IPS-20b (cell line): ENCODE measurements around the gene PTPRN2.
"Not testable (repeated sequence)": the region's sequence is repeated elsewhere in the genome, so short reads cannot be mapped to it uniquely, and the experiment has no call there.

Experiments used
- H3K27ac ChIP-seq: one replicate; pipeline ENCODE4 v1.5.1; 2013; ENCODE audit warnings: low read length
- H3K27me3 ChIP-seq: 2 replicates; pipeline ENCODE4 v1.6.1; 2013; ENCODE audit warnings: mild to moderate bottlenecking, low read length, inconsistent platforms; ENCODE audit not compliant: insufficient read depth
- H3K36me3 ChIP-seq: 2 replicates; pipeline ENCODE4 v1.6.1; 2013; ENCODE audit warnings: low read depth, mild to moderate bottlenecking, inconsistent platforms, low read length, moderate library complexity; ENCODE audit not compliant: insufficient read depth
- H3K4me1 ChIP-seq: 2 replicates; pipeline ENCODE4 v1.6.1; 2013; ENCODE audit warnings: mild to moderate bottlenecking, control low read depth, inconsistent platforms, low read length, moderate library complexity; ENCODE audit not compliant: insufficient read depth
- H3K4me3 ChIP-seq: 2 replicates; pipeline ENCODE4 v1.5.1; 2013; ENCODE audit warnings: mild to moderate bottlenecking, low read length, inconsistent platforms
- H3K9ac ChIP-seq: 2 replicates; pipeline ENCODE4 v1.6.1; 2013; ENCODE audit warnings: low read depth, mild to moderate bottlenecking, inconsistent platforms, low read length, moderate library complexity
- H3K9me3 ChIP-seq: 2 replicates; pipeline ENCODE4 v1.6.1; 2013; ENCODE audit warnings: mild to moderate bottlenecking, low read depth, low read length, inconsistent platforms; ENCODE audit not compliant: insufficient read depth

Gene PTPRN2

DNA sequence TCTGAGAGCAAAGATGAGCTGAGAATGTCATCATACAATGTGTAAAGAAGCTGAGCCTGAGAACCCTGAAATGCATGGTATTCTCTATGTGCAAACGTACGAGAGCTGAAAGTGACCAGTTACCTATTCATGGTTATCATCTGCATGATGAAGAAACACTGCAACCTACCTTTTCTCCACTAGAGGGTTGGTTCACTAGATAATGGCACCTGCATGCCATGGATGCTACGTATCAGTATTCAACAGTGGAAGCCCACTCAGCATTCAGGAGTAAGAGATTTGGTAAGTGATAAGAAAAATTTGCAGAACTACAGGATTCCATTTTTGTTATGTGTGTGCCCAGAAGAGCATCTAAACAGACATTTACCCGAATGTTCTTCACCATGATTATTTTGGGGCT lies 145.4 kb downstream of the PTPRN2 start:
- H3K9me3 ChIP-seq = peaks cover 5% of the 10 kb centered on the region
- H3K4me3 ChIP-seq = no peak overlapping the region
- no peaks in the 10 kb centered on the region for H3K36me3 ChIP-seq
- H3K27me3 ChIP-seq = no peaks in the 10 kb centered on the region
- no peak overlapping the region for H3K27ac ChIP-seq
- no peak overlapping the region for H3K9ac ChIP-seq
- H3K4me1 ChIP-seq = no peaks in the 10 kb centered on the region; the same call in 1 of the 2 replicates

DNA sequence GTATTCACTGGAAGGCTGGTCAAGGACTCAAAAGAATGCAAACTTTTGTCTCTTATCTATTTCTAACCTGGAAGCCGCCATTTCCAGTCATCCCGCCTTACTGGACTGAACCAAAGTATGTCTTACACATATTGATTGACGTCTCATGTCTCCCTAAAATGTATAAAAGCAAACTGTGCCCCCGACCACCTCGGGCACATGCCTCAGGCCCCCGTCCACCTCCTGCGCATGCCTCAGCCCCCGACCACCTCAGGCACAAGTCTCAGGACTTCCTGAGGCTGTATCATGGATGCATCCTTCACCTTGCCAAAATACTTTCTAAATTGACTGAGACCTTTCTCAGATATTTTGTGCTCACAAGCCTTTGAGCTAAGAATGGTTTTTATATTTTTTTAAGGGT lies 148.6 kb downstream of the PTPRN2 start:
- H3K27me3 ChIP-seq = no peaks in the 10 kb centered on the region
- peaks cover 11% of the 10 kb centered on the region for H3K9me3 ChIP-seq
- H3K36me3 ChIP-seq = no peaks in the 10 kb centered on the region
- no peak overlapping the region for H3K4me3 ChIP-seq
- no peaks in the 10 kb centered on the region; the same call in 1 of the 2 replicates for H3K4me1 ChIP-seq
- H3K27ac ChIP-seq = no peak overlapping the region
- H3K9ac ChIP-seq = no peak overlapping the region

DNA sequence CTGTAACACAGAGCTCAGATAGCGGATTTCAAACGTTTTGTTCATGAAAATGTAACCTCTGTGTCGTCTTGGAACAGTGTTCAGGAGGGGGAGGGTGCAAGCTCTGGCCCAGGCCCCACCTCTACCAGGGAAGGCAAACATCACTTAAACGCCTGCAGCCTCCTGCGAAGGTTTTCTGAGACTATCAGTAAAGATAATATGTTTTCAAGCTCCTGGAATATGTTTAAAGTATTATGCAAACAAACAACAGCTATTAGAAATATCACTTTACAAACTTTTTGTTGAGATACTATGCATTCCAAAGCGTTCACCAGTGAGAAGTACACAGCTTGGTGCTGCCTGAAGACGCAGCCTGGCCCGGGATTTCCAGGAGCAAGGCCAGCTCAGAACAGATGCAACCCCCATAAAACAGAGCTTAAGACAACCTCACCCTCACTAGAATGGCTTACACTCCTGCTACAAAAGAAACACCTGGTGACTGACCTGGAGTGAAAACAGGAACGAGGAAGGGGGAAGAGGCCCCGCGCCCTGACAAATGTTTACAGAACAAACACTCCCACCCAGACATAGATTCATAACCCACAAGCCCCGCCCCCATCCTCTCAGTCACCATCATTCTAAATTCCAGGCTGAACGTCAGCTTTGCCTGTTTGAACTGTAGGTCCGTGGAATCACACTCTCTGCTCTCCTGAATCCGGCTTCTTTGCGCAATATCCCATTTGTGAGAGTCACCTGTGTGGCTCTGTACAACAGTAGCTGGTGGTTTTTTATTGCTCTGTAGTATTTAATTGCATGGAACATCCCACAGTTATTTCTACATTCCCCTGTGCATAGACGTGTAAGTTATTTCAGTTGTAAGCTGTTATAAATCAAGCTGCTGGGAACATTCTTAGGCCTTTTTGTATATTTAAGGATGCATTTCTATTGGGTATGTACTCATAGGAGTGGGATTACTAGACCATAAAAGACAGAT lies 155.0 kb downstream of the PTPRN2 start:
- H3K36me3 ChIP-seq = no peaks in the 10 kb centered on the region
- no peaks in the 10 kb centered on the region for H3K27me3 ChIP-seq
- H3K4me3 ChIP-seq = no peak overlapping the region
- H3K9me3 ChIP-seq = peaks cover 9% of the 10 kb centered on the region
- no peak overlapping the region for H3K9ac ChIP-seq
- no peak overlapping the region for H3K27ac ChIP-seq
- no peaks in the 10 kb centered on the region for H3K4me1 ChIP-seq

DNA sequence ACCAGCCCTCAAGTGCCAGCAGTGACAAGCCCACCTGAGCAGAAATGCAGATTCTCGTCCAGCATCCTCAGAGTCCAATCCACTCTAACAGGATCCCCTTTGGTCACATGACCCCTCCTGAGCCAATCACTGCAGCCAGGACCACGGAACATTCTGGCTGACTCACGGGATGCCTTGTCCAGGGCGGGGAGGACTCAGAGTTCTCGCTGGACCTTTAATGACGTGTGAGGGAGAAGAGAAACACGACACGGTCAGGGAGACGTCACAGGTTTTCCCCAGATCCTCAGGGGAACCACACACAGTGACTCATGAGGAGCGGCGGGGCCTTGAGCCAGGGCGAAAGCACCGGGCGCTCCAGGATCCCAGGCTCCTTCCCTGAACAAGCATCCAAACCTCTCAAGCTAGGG lies 155.7 kb downstream of the PTPRN2 start:
- H3K4me3 ChIP-seq = no peak overlapping the region
- H3K36me3 ChIP-seq = no peaks in the 10 kb centered on the region
- no peaks in the 10 kb centered on the region for H3K4me1 ChIP-seq
- H3K9ac ChIP-seq = no peak overlapping the region
- H3K27ac ChIP-seq = no peak overlapping the region
- peaks cover 9% of the 10 kb centered on the region for H3K9me3 ChIP-seq
- no peaks in the 10 kb centered on the region for H3K27me3 ChIP-seq

DNA sequence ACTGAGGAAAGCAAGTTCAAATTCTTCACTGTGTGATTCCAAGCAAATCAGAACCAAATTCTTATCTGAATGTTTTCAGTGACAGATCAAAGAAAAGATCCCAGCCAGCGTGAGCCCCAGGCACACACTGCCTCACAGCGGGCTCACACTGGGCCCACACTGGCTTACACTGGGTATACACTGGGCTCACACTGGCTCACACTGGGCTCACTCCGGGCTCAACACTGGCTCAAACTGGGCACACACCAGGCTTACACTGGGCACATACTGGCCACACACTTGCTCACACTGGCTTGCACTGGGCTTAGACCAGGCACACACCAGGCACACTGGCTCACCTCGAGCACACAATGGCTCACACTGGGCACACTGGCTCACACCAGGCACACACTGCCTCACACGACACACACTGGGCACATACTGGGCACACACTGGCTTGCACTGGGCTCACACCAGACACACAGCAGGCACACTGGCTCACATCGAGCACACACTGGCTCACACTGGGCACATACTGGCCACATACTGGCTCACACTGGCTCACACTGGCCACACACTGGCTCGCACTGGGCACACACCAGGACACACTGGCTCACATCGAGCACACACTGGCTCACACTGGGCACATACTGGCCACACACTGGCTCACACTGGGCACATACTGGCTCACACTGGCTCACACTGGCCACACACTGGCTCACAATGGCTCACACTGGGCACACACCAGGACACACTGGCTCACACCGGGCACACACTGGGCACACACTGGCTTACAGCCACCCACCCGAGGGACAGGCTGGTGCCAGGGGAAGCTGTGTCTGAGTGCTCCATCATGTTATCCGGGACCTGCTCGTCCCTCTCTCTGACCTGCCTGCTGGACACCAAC lies 156.3 kb downstream of the PTPRN2 start:
- Histone ChIP-seq H3K9ac (no peak overlapping the region), H3K27ac (no peak overlapping the region)

DNA sequence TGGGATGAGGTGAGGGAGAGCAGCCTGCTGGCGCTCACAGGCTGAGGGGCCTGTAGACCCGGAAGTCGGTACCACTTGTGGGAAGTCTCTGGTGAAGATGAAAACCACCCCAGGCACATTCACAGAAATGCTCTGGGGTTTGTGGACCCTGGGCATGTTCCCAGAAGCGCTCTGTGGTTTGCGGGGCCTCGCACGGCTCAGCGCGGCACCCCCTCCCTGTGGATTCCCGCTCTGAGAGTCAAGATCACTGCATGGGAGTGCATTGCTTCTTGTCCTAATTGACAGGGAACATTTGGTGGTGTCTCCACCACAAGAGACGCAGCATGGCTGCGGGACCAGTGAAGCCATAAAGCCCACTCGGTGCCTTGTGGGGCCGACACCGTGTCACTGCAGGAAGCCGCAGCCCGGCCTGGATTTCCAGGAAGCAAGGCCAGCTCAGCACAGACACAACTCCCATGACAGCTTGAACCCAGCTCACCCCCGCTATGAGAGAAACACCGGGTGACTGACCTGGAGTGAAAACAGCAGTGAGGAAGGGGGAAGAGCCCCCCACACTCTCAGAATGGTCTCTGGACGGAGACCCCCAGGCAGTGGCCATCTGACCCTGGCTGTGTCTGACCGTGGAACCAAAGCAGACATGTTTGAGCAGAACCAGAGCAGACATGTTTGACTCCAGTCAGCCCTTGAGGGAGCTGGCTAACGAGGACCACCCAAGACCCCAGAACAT lies 157.2 kb downstream of the PTPRN2 start:
- H3K27ac ChIP-seq = no peak overlapping the region
- no peaks in the 10 kb centered on the region for H3K4me1 ChIP-seq
- no peak overlapping the region for H3K9ac ChIP-seq
- H3K36me3 ChIP-seq = no peaks in the 10 kb centered on the region
- H3K9me3 ChIP-seq = peaks cover 4% of the 10 kb centered on the region; the same call in 1 of the 2 replicates
- H3K4me3 ChIP-seq = no peak overlapping the region
- no peaks in the 10 kb centered on the region for H3K27me3 ChIP-seq

More for the DNA sequence above, 156.3 kb downstream of the PTPRN2 start:
- Histone ChIP-seq H3K9me3 (peaks cover 9% of the 10 kb centered on the region), H3K27me3 (no peaks in the 10 kb centered on the region), H3K36me3 (no peaks in the 10 kb centered on the region), H3K4me1 (no peaks in the 10 kb centered on the region), H3K4me3 (no peak overlapping the region)

DNA sequence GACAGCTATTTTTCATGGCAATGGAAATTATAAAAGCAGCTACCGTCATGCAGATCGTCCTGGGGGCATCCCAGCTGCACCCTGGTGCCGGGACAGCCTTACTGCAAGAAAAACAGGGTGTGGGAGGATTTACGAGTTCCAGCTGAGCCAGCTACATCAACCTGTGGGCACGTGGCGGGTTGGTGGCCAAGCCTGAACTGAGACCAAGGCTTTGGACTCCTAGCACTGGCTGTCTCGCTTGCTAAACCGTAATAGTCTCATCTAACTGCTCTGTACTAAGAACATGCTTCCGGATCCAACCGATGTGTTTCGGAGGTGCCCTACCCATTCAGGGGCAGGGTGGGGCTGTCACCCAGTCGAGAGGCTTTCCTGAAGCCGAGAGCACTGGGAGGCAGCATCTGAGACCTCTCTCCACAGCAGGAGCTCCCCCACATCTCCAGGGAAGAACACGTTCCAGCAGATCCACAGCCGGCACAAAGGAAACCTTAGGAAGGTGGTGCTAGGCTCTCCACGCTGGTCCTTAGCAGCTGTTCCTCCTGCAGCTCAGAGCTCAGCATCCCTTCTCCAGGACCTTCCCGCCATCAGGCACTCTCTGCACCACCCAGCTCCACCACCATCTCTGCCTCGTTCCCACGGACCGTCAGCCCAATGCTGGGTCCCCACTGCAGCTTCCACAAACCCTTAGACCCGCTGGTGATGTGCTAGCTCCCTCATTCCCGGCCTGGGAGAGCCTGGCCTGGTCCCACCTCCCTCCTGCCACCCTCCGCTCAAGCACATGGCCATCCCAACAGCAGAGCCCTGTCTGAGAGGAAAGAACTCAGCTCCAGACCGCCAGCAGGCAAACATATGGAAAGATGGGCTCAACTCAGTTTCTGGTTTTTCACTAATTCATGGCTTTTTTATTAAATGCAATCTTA lies 158.5 kb downstream of the PTPRN2 start:
- H3K9me3 ChIP-seq = peaks cover 4% of the 10 kb centered on the region; the same call in 1 of the 2 replicates
- H3K4me1 ChIP-seq = no peaks in the 10 kb centered on the region
- no peaks in the 10 kb centered on the region for H3K36me3 ChIP-seq
- H3K4me3 ChIP-seq = no peak overlapping the region
- no peak overlapping the region for H3K9ac ChIP-seq
- H3K27ac ChIP-seq = no peak overlapping the region
- H3K27me3 ChIP-seq = no peaks in the 10 kb centered on the region

DNA sequence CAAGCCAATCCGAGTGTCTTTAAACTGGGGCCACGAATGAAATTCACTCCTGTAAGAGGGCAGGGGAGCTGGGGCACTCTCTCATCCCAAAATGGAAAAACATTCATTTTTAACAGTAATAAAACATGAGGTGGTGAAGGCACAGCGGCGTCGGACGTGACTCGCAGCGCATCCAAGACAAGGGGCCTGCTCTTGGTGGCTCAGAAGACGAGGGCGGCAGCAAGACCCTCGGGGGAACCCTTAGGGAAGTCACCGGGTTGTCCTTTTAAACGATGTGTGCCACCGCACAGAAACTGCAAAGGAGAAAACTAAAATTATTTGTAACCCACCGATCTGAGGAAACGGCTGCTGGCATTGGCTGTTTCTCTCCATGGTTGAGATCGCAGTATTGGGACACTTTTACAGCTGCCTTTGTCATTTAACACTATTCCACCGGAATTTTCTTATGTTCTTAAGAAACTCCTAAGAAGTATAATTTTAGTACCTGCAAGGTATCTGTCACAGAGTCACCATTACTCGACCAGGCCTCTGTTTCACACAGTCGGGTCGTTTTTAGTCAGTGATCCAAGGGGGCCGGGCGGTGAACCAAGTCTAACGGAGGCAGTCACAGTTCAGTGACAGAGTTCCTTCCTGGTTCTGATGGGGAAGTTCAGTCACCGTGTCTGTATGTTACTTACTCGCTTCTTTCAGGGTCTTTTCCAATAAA lies 159.3 kb downstream of the PTPRN2 start:
- Histone ChIP-seq H3K9me3 (peaks cover 4% of the 10 kb centered on the region; the same call in 1 of the 2 replicates), H3K4me3 (no peak overlapping the region), H3K27me3 (no peaks in the 10 kb centered on the region), H3K9ac (no peak overlapping the region), H3K27ac (no peak overlapping the region), H3K36me3 (no peaks in the 10 kb centered on the region), H3K4me1 (no peaks in the 10 kb centered on the region)

DNA sequence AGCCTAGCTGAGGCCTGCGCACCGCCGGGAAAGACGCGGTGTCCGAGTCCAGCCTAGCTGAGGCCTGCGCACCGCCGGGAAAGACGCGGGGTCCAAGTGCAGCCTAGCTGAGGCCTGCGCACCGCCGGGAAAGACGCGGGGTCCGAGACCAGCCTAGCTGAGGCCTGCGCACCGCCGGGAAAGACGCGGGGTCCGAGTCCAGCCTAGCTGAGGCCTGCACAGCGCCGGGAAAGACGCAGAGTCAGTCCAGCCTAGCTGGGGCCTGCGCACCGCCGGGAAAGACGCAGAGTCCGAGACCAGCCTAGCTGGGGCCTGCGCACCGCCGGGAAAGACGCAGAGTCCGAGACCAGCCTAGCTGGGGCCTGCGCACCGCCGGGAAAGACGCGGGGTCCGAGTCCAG lies 161.9 kb downstream of the PTPRN2 start:
- not testable (repeated sequence) for H3K27ac ChIP-seq, H3K27me3 ChIP-seq, H3K4me3 ChIP-seq, H3K9ac ChIP-seq, H3K36me3 ChIP-seq, H3K4me1 ChIP-seq
- peaks cover 11% of the 10 kb centered on the region for H3K9me3 ChIP-seq

DNA sequence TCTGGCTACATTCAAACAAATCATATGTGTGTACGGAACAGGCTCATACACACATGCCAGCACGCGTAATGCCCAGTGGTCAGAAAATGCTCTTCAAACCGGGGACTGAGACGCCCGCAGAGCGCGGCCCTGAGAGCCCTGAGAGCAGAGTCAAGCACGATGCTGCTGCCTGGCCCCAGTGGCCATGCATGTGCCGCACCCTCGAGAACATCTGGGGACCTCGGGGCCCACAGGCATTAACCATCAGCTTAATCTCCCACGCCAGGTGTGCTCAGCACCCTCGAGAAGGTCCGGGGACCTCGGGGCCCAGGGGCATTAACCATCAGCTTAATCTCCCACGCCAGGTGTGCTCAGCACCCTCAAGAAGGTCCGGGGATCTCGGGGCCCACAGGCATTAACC lies 163.1 kb downstream of the PTPRN2 start:
- no peaks in the 10 kb centered on the region for H3K27me3 ChIP-seq
- no peak overlapping the region for H3K27ac ChIP-seq
- H3K36me3 ChIP-seq = no peaks in the 10 kb centered on the region
- H3K4me1 ChIP-seq = no peaks in the 10 kb centered on the region
- H3K4me3 ChIP-seq = no peak overlapping the region
- H3K9ac ChIP-seq = no peak overlapping the region
- H3K9me3 ChIP-seq = peaks cover 20% of the 10 kb centered on the region
